B cell (primary cell): Measurements from ENCODE around the gene MYO9B. TPM values are rescaled to one million over a fixed set of nuclear protein-coding genes. Genes with fewer than 3 reads are reported as not detected.

ENCODE experiments used
- ATAC-seq: fragments of 200-7000 bp; cut with Tn5 transposase; one replicate; pipeline ENCODE4 v1.10.0; 2021; ENCODE audit warnings: low read depth, mild to moderate bottlenecking, moderate number of reproducible peaks, moderate library complexity
- CTCF ChIA-PET: fragments of 350-600 bp; sonication (Branson Sonifier 250); formaldehyde crosslinking; loops from one replicate; lab custom pipeline; 2021; ENCODE audit warnings: antibody characterized with exemption, inconsistent platforms; lab: Charles Lee
- POLR2A ChIA-PET: fragments of 350-600 bp; sonication (Branson Sonifier 250); formaldehyde crosslinking; loops from one replicate; lab custom pipeline; 2021; ENCODE audit warnings: antibody characterized with exemption; lab: Charles Lee
- DNase-seq: peaks from one replicate; pipeline ENCODE4 v3.0.0; 2013
- H2AFZ ChIP-seq: 2 replicates; pipeline ENCODE4 v1.6.1; 2012; ENCODE audit warnings: mild to moderate bottlenecking, low read depth, low read length; ENCODE audit not compliant: insufficient read depth, poor library complexity, severe bottlenecking
- H3K27ac ChIP-seq, 2 donors: 1 replicate in 1 of 2; 2 replicates in 1 of 2; pipeline ENCODE4 v1.5.1; 2012 to 2013; ENCODE audit warnings: low read length in 2 of 2, mild to moderate bottlenecking in 2 of 2, moderate library complexity in 1 of 2
- H3K27me3 ChIP-seq, 4 experiments: fragments of 200-600 bp in 1 of 4; sonication (generic) in 1 of 4; replicated peaks in 1 of 4; 1 replicate in 2 of 4; 2 replicates in 2 of 4; pipeline versions ENCODE4 v1.6.1 to v1.7.0; 2013 to 2016; ENCODE audit warnings: low read length in 3 of 4, mild to moderate bottlenecking in 2 of 4, mixed read lengths in 1 of 4, moderate library complexity in 1 of 4; ENCODE audit not compliant: insufficient read depth in 4 of 4, control insufficient read depth in 3 of 4; ENCODE audit errors: control extremely low read depth in 1 of 4
- H3K36me3 ChIP-seq, 2 experiments: replicated peaks in 1 of 2; 1 replicate in 1 of 2; 2 replicates in 1 of 2; pipeline versions ENCODE4 v1.6.1 to v1.7.1; 2013; ENCODE audit warnings: low read length in 1 of 2; ENCODE audit not compliant: insufficient read depth in 2 of 2, control insufficient read depth in 1 of 2; ENCODE audit errors: control extremely low read depth in 1 of 2, extremely low read depth in 1 of 2
- H3K4me1 ChIP-seq, 2 donors: fragments of 200-600 bp in 1 of 2; sonication (generic) in 1 of 2; 1 replicate in 1 of 2; 2 replicates in 1 of 2; pipeline versions ENCODE4 v1.5.1 to v1.6.1; 2013 to 2017; ENCODE audit warnings: low read length in 2 of 2; ENCODE audit not compliant: control insufficient read depth in 2 of 2, insufficient read depth in 2 of 2
- H3K4me2 ChIP-seq: replicated peaks from 2 replicates; pipeline ENCODE3; 2012; ENCODE audit warnings: mild to moderate bottlenecking, low read depth, low read length; ENCODE audit not compliant: poor library complexity, severe bottlenecking
- H3K4me3 ChIP-seq, 5 experiments: fragments of 200-600 bp in 1 of 5; sonication (generic) in 1 of 5; 1 replicate in 3 of 5; 2 replicates in 2 of 5; pipeline versions ENCODE4 v1.5.1 to v1.7.0; 2011 to 2016; ENCODE audit warnings: low read length in 4 of 5, mild to moderate bottlenecking in 4 of 5, low read depth in 2 of 5, control low read depth in 1 of 5, moderate library complexity in 1 of 5; ENCODE audit not compliant: insufficient read depth in 1 of 5; ENCODE audit errors: control extremely low read depth in 1 of 5, extremely low read depth in 1 of 5
- H3K79me2 ChIP-seq: fragments of 200-600 bp; sonication (generic); one replicate; pipeline ENCODE4 v1.6.0; 2016; ENCODE audit warnings: low read length; ENCODE audit not compliant: control insufficient read depth, insufficient read depth
- H3K9ac ChIP-seq: fragments of 200-600 bp; sonication (generic); 2 replicates; pipeline ENCODE4 v1.6.1; 2017; ENCODE audit warnings: mild to moderate bottlenecking, low read length, moderate library complexity
- H3K9me3 ChIP-seq, 3 donors: one replicate each; pipeline versions ENCODE4 v1.6.1 to v1.7.1; 2013; ENCODE audit warnings: low read length in 2 of 3; ENCODE audit not compliant: control insufficient read depth in 2 of 3, insufficient read depth in 1 of 3; ENCODE audit errors: control extremely low read depth in 1 of 3
- H4K20me1 ChIP-seq: 2 replicates; pipeline ENCODE4 v1.6.0; 2012; ENCODE audit warnings: mild to moderate bottlenecking, low read length; ENCODE audit not compliant: insufficient read depth, control insufficient read depth, poor library complexity, severe bottlenecking
- H3K27ac Mint-ChIP-seq: one replicate; pipeline ENCODE4 v1.8.0; 2021; ENCODE audit warnings: mixed read lengths
- H3K27me3 Mint-ChIP-seq: one replicate; pipeline ENCODE4 v1.8.0; 2021; ENCODE audit warnings: mixed read lengths
- H3K4me1 Mint-ChIP-seq: one replicate; pipeline ENCODE4 v1.8.0; 2021; ENCODE audit warnings: mixed read lengths
- H3K4me3 Mint-ChIP-seq: one replicate; pipeline ENCODE4 v1.8.0; 2021; ENCODE audit warnings: mixed read lengths
- H3K9me3 Mint-ChIP-seq: one replicate; pipeline ENCODE4 v1.8.0; 2022; ENCODE audit warnings: mixed read lengths; ENCODE audit not compliant: insufficient read depth
- EZH2 ChIP-seq: IDR thresholded peaks from 2 replicates; pipeline ENCODE4 v1.6.1; 2012; ENCODE audit warnings: borderline replicate concordance, low read depth, mild to moderate bottlenecking, moderate library complexity, low read length; ENCODE audit not compliant: insufficient read depth, poor library complexity, severe bottlenecking
- WGBS: methylation state at CpG from one replicate; pipeline ENCODE4 v1.1.5; 2013; ENCODE audit warnings: missing lambda C conversion rate; ENCODE audit not compliant: insufficient coverage; 5-methylcytosine and 5-hydroxymethylcytosine counted together
- intact Hi-C: fragments of 100-400 bp; cut with micrococcal nuclease; formaldehyde crosslinking; loops from one replicate; pipeline ENCODE4 v1.10.0; 2022
- polyA plus RNA-seq: library from polyadenylated mRNA; depleted of rRNA; stranded (reverse); fragments of >200 nt; gene quantifications from 2 replicates; pipeline ENCODE4 v1.2.3, GENCODE V29; 2012
- total RNA-seq, 2 donors: library from RNA; stranded (reverse); fragments of 120-200 nt in 1 of 2; gene quantifications; 1 replicate in 1 of 2; 2 replicates in 1 of 2; pipeline versions ENCODE4 v1.2.3 to v1.2.4, GENCODE V29; 2013 to 2022
- TF ChIP-seq, protein P1 (sequence below): fragments of 200-600 bp; IDR thresholded peaks from one replicate; pipeline ENCODE4 v1.8.0; 2022; ENCODE audit warnings: antibody characterized with exemption, mild to moderate bottlenecking

Gene MYO9B
- total and polyA plus RNA-seq, 2 donors (not counting 1 experiment from before 2014, with no cell fraction given), result 256 to 273 TPM

DNA sequence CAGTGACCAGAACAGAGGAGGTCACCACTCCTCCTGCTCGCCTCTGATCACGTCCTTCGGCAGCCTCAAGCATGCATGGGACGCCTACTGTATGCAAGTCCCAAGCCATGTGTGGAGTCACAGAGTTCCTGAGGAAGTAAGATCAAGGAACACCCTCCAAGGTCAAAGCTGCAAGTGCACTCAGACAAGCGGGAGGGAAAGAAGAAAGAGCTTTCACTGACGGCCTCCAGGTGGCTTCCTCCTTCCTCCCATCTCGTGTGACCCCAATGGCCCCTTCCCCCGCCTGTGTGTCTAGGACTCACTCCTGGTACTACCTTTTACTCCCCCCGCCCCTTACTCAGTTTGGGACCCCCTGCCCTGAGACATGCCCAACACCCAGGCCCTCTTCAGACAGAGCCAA, 6.4 kb upstream of the MYO9B start:
- H4K20me1 ChIP-seq, result peaks cover 10% of the 10 kb centered on the region
- DNase-seq, result no peak
- CTCF ChIA-PET, result interaction anchor here (0.5 to 2.0 kb wide), 7 partner anchors 13 to 316 kb away, joined by 3 to 8 read pairs (median 3); no protein-coding TSS in a partner anchor
- no peak overlapping the region for H2AFZ ChIP-seq
- Mint-ChIP-seq H3K4me3 (no peak overlapping the region), H3K9me3 (no peaks in the 10 kb centered on the region), H3K27ac (no peak overlapping the region), H3K4me1 (peaks cover 55% of the 10 kb centered on the region), H3K27me3 (no peaks in the 10 kb centered on the region)
- TF ChIP-seq, protein P1, sequence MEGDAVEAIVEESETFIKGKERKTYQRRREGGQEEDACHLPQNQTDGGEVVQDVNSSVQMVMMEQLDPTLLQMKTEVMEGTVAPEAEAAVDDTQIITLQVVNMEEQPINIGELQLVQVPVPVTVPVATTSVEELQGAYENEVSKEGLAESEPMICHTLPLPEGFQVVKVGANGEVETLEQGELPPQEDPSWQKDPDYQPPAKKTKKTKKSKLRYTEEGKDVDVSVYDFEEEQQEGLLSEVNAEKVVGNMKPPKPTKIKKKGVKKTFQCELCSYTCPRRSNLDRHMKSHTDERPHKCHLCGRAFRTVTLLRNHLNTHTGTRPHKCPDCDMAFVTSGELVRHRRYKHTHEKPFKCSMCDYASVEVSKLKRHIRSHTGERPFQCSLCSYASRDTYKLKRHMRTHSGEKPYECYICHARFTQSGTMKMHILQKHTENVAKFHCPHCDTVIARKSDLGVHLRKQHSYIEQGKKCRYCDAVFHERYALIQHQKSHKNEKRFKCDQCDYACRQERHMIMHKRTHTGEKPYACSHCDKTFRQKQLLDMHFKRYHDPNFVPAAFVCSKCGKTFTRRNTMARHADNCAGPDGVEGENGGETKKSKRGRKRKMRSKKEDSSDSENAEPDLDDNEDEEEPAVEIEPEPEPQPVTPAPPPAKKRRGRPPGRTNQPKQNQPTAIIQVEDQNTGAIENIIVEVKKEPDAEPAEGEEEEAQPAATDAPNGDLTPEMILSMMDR, result no peak
- intact Hi-C loops, result loop anchor here (5.0 kb wide), 1 partner anchor 352 kb away; the partner anchor contains the start of gene NWD1
- H3K4me2 ChIP-seq, result no peak overlapping the region
- WGBS, result 78% methylated on average over 4 of the region's 9 CpGs
- H3K36me3 ChIP-seq, result peaks cover 3 to 19% of the 10 kb centered on the region in 2 experiments
- no peak overlapping the region for H3K27ac ChIP-seq
- POLR2A ChIA-PET, result no interaction called here
- H3K9ac ChIP-seq, result no peak overlapping the region
- H3K4me1 ChIP-seq, result peaks cover 23 to 44% of the 10 kb centered on the region in 2 donors
- H3K9me3 ChIP-seq, result no peaks in the 10 kb centered on the region
- no peak overlapping the region for H3K4me3 ChIP-seq
- peaks cover 63% of the 10 kb centered on the region for H3K79me2 ChIP-seq
- H3K27me3 ChIP-seq, result no peaks in the 10 kb centered on the region
- no peak for ATAC-seq

DNA sequence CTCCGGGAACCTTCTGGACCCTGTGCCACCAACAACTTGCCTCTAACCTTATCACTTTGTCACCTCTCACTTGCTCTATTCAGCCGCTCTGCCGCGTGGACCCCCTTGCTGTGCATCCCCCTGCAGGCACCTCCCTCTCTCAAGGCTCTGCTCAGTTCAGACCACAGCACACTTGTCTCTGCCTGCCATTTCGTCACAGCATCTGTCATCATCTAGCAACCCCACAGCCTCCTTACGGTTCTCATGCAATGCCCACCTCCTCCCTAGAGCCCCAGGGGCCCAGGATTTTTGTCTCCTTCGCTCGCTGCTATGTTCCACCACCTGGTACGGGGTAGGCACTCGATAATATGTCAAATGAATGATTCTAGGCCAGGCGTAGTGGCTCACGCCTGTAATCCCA, 5.2 kb upstream of the MYO9B start:
- Mint-ChIP-seq H3K27ac (no peak overlapping the region), H3K9me3 (no peaks in the 10 kb centered on the region), H3K4me3 (no peak overlapping the region), H3K4me1 (peaks cover 53% of the 10 kb centered on the region), H3K27me3 (no peaks in the 10 kb centered on the region)
- Histone ChIP-seq H3K4me3 (no peak overlapping the region), H3K4me2 (no peak overlapping the region), H4K20me1 (peaks cover 10% of the 10 kb centered on the region), H3K79me2 (peaks cover 70% of the 10 kb centered on the region), H3K27ac (no peak overlapping the region), H2AFZ (no peak overlapping the region), H3K27me3 (no peaks in the 10 kb centered on the region), H3K4me1 (peaks cover 23 to 46% of the 10 kb centered on the region in 2 donors), H3K9me3 (no peaks in the 10 kb centered on the region), H3K9ac (no peak overlapping the region), H3K36me3 (peaks cover 3 to 19% of the 10 kb centered on the region in 2 experiments)
- DNase-seq (no peak), ATAC-seq (no peak)
- 98% methylated on average over 12 of the region's 12 CpGs for WGBS
- ChIA-PET CTCF (interaction anchor here (1.5 kb wide), 1 partner anchor 66 kb away, joined by 3 read pairs; no protein-coding TSS in a partner anchor), POLR2A (no interaction called here)
- intact Hi-C loops, result no loop called here
- no peak for TF ChIP-seq EZH2
- TF ChIP-seq, protein P1, result no peak
